ENCODE measurements around the gene HNRNPK. TPM values are rescaled to one million over a fixed set of nuclear protein-coding genes. Genes with fewer than 3 reads are reported as not detected.

The HNRNPK gene
- total RNA-seq, 1 experiment from 2014 or later, result 583 TPM

DNA sequence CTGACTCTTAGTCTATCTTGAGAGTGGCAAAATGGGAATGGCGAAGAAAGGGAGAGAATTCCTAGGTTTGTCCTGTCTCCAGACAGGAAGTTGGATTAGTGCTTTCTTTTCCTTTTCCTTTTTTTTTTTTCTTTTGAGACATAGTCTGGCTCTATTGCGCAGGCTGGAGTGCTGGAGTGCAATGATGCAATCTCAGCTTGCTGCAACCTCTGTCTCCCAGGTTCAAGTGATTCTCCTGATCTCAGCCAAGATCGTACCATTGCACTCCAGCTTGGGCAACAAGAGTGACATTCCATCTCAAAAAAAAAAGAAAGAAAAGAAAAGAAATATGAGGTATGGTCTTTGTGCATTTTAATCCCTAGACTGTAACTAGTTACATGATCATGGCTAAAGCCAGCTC lies 46.2 kb downstream of the HNRNPK start:
- Histone ChIP-seq H3K4me2 (ENCODE audit: low read length) (no peak overlapping the region), H3K4me1 (ENCODE audit: insufficient read depth, low read length) (peaks cover 20% of the 10 kb centered on the region), H3F3A (ENCODE audit: low read length, unreplicated experiment) (peaks cover 5% of the 10 kb centered on the region), H3K27ac (ENCODE audit: low read length) (no peak overlapping the region), H3K79me2 (ENCODE audit: low read length) (no peaks in the 10 kb centered on the region), H3K9ac (ENCODE audit: low read length) (no peak overlapping the region), H2AFZ (ENCODE audit: low read length) (no peak overlapping the region), H3K27me3 (ENCODE audit: low read length) (no peaks in the 10 kb centered on the region), H3K9me3 (ENCODE audit: low read length) (no peaks in the 10 kb centered on the region), H3K4me3 (ENCODE audit: low read length) (no peak overlapping the region), H3K9me2 (replicated peaks; ENCODE audit: low read length) (no peaks in the 10 kb centered on the region), H4K20me1 (ENCODE audit: low read length) (no peaks in the 10 kb centered on the region), H3K36me3 (ENCODE audit: low read depth, low read length) (no peaks in the 10 kb centered on the region)
- CTCF ChIA-PET, result no interaction called here
- POLR2A ChIA-PET (ENCODE audit: unreplicated experiment), result no interaction called here
- DNase-seq (no peak), ATAC-seq (no peak)
- intact Hi-C loops (cut with micrococcal nuclease), result loop anchor here (2.0 kb wide), 1 partner anchor 13 kb away; the partner anchor contains the start of gene KIF27
- BruUV-seq (replicated peaks), result no TSS peak
- TF ChIP-seq EZH2 (IDR thresholded peaks at IDR 0.05; ENCODE audit: low read length, unreplicated experiment) (no peak), EZH2phosphoT487 (IDR thresholded peaks at IDR 0.05; ENCODE audit: borderline replicate concordance, low read length) (no peak)
- TF ChIP-seq, protein P1, sequence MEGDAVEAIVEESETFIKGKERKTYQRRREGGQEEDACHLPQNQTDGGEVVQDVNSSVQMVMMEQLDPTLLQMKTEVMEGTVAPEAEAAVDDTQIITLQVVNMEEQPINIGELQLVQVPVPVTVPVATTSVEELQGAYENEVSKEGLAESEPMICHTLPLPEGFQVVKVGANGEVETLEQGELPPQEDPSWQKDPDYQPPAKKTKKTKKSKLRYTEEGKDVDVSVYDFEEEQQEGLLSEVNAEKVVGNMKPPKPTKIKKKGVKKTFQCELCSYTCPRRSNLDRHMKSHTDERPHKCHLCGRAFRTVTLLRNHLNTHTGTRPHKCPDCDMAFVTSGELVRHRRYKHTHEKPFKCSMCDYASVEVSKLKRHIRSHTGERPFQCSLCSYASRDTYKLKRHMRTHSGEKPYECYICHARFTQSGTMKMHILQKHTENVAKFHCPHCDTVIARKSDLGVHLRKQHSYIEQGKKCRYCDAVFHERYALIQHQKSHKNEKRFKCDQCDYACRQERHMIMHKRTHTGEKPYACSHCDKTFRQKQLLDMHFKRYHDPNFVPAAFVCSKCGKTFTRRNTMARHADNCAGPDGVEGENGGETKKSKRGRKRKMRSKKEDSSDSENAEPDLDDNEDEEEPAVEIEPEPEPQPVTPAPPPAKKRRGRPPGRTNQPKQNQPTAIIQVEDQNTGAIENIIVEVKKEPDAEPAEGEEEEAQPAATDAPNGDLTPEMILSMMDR (conservative IDR thresholded peaks at IDR 0.05; ENCODE audit: low read depth, low read length), result no peak

- no peak overlapping the region for H2AFZ ChIP-seq (ENCODE audit: low read length)
- BruUV-seq (replicated peaks), result no TSS peak
- intact Hi-C loops (cut with micrococcal nuclease), result no loop called here
- H3K4me3 ChIP-seq (ENCODE audit: low read length), result no peak overlapping the region
- ChIA-PET POLR2A (ENCODE audit: unreplicated experiment) (no interaction called here), CTCF (no interaction called here)
- no peaks in the 10 kb centered on the region for H3K79me2 ChIP-seq (ENCODE audit: low read length)
- TF ChIP-seq EZH2phosphoT487 (IDR thresholded peaks at IDR 0.05; ENCODE audit: borderline replicate concordance, low read length), result no peak
- TF ChIP-seq, protein P1 (conservative IDR thresholded peaks at IDR 0.05; ENCODE audit: low read depth, low read length), result no peak
- no peak for TF ChIP-seq EZH2 (IDR thresholded peaks at IDR 0.05; ENCODE audit: low read length, unreplicated experiment)
- no peak overlapping the region for H3K27ac ChIP-seq (ENCODE audit: low read length)
- H3F3A ChIP-seq (ENCODE audit: low read length, unreplicated experiment), result peaks cover 5% of the 10 kb centered on the region
- H3K9me3 ChIP-seq (ENCODE audit: low read length), result no peaks in the 10 kb centered on the region
- no peaks in the 10 kb centered on the region for H3K36me3 ChIP-seq (ENCODE audit: low read depth, low read length)
- peaks cover 20% of the 10 kb centered on the region for H3K4me1 ChIP-seq (ENCODE audit: insufficient read depth, low read length)
- DNase-seq, result no peak
- no peak overlapping the region for H3K9ac ChIP-seq (ENCODE audit: low read length)
- no peaks in the 10 kb centered on the region for H3K27me3 ChIP-seq (ENCODE audit: low read length)
- no peaks in the 10 kb centered on the region for H3K9me2 ChIP-seq (replicated peaks; ENCODE audit: low read length)
- ATAC-seq, result no peak
- H4K20me1 ChIP-seq (ENCODE audit: low read length), result no peaks in the 10 kb centered on the region
- H3K4me2 ChIP-seq (ENCODE audit: low read length), result no peak overlapping the region
These were observed 47.2 kb downstream of the HNRNPK start for GRCh38 chr9:83932851-83933250.

DNA sequence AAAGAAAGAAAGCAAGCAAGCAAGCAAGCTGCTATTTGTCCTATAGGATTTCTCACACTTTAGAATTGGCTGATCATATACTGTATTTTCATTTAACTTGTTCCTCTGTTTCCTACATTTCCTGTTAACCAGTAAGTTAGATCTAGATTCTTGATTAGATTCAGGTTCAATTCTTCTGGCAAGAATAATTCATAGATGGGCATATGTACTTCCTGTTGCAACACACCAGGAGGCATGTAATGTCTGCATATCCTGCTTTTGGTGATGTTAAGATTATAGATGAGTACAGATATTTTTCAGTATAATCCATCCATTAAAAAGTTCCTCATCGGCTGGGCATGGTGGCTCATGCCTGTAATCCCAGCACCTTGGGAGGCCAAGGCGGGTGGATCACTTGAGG lies 48.0 kb downstream of the HNRNPK start:
- DNase-seq (no peak), ATAC-seq (no peak)
- no peak overlapping the region for H2AFZ ChIP-seq (ENCODE audit: low read length)
- intact Hi-C loops (cut with micrococcal nuclease), result no loop called here
- H3K36me3 ChIP-seq (ENCODE audit: low read depth, low read length), result no peaks in the 10 kb centered on the region
- no peaks in the 10 kb centered on the region for H3K79me2 ChIP-seq (ENCODE audit: low read length)
- H3K4me2 ChIP-seq (ENCODE audit: low read length), result no peak overlapping the region
- ChIA-PET POLR2A (ENCODE audit: unreplicated experiment) (no interaction called here), CTCF (no interaction called here)
- H3K4me1 ChIP-seq (ENCODE audit: insufficient read depth, low read length), result peaks cover 20% of the 10 kb centered on the region
- H3K9me3 ChIP-seq (ENCODE audit: low read length), result no peaks in the 10 kb centered on the region
- H3K9me2 ChIP-seq (replicated peaks; ENCODE audit: low read length), result no peaks in the 10 kb centered on the region
- BruUV-seq (replicated peaks), result no TSS peak
- TF ChIP-seq, protein P1 (conservative IDR thresholded peaks at IDR 0.05; ENCODE audit: low read depth, low read length), result no peak
- TF ChIP-seq EZH2 (IDR thresholded peaks at IDR 0.05; ENCODE audit: low read length, unreplicated experiment), result no peak
- TF ChIP-seq EZH2phosphoT487 (IDR thresholded peaks at IDR 0.05; ENCODE audit: borderline replicate concordance, low read length), result no peak
- H4K20me1 ChIP-seq (ENCODE audit: low read length), result no peaks in the 10 kb centered on the region
- H3K9ac ChIP-seq (ENCODE audit: low read length), result no peak overlapping the region
- no peak overlapping the region for H3K4me3 ChIP-seq (ENCODE audit: low read length)
- no peak overlapping the region for H3K27ac ChIP-seq (ENCODE audit: low read length)
- H3K27me3 ChIP-seq (ENCODE audit: low read length), result no peaks in the 10 kb centered on the region
- peaks cover 5% of the 10 kb centered on the region for H3F3A ChIP-seq (ENCODE audit: low read length, unreplicated experiment)

All from PC-3 (cell line).